GM12874 (cell line): ENCODE data around the gene FCER1A.

ENCODE experiments used
- CTCF ChIP-seq: IDR thresholded peaks from 2 replicates; pipeline ENCODE4 v1.5.1; 2011; ENCODE audit warnings: low read depth, mild to moderate bottlenecking, control low read depth, low read length, moderate library complexity; ENCODE audit not compliant: insufficient read depth

The FCER1A gene

GRCh38 chr1:159302095-159302494 lies at the start of gene FCER1A:
Gene FCER1A, plus strand, starts transcription at chr1:159302336. Its CDS starts 29 bp downstream, at chr1:159302365.
- no peak for TF ChIP-seq CTCF

- TF ChIP-seq CTCF, result no peak
These were observed 40.8 kb upstream of the FCER1A start for GRCh38 chr1:159261311-159261710.

GRCh38 chr1:159261721-159262494 lies 40.2 kb upstream of the FCER1A start:
- no peak for TF ChIP-seq CTCF

GRCh38 chr1:159266832-159267231 lies 35.3 kb upstream of the FCER1A start:
- TF ChIP-seq CTCF, result no peak

- TF ChIP-seq CTCF, result no peak
These were observed 27.5 kb upstream of the FCER1A start for GRCh38 chr1:159274631-159275030.

- no peak for TF ChIP-seq CTCF
These were observed 26.2 kb upstream of the FCER1A start for GRCh38 chr1:159275891-159276290.

GRCh38 chr1:159279773-159280172 lies 22.4 kb upstream of the FCER1A start:
- no peak for TF ChIP-seq CTCF

- no peak for TF ChIP-seq CTCF
These were observed 20.0 kb upstream of the FCER1A start for GRCh38 chr1:159282118-159282517.
